Duodenal mucosa (tissue), 2 donors: ENCODE data around the gene TTLL10.

Experiments
- H3K27ac ChIP-seq: one replicate; pipeline ENCODE4 v1.7.0; 2013; ENCODE audit warnings: low read depth, low read length
- H3K27me3 ChIP-seq, 2 donors: one replicate each; pipeline ENCODE4 v1.7.0; 2013; ENCODE audit warnings: low read length in 2 of 2, control low read depth in 1 of 2; ENCODE audit not compliant: insufficient read depth in 2 of 2, control insufficient read depth in 1 of 2
- H3K36me3 ChIP-seq, 2 donors: one replicate each; pipeline ENCODE4 v1.7.0; 2013; ENCODE audit warnings: low read length in 2 of 2, control low read depth in 1 of 2; ENCODE audit not compliant: insufficient read depth in 2 of 2, control insufficient read depth in 1 of 2
- H3K4me1 ChIP-seq, 2 donors: one replicate each; pipeline ENCODE4 v1.7.0; 2013; ENCODE audit warnings: low read length in 2 of 2, control low read depth in 1 of 2; ENCODE audit not compliant: insufficient read depth in 2 of 2, control insufficient read depth in 1 of 2
- H3K4me3 ChIP-seq, 2 donors: one replicate each; pipeline ENCODE4 v1.7.0; 2013; ENCODE audit warnings: low read length in 2 of 2, low read depth in 1 of 2
- H3K9ac ChIP-seq, 2 donors: one replicate each; pipeline ENCODE4 v1.7.0; 2013; ENCODE audit warnings: low read length in 2 of 2, low read depth in 1 of 2
- H3K9me3 ChIP-seq, 2 donors: one replicate each; pipeline ENCODE4 v1.7.0; 2013; ENCODE audit warnings: low read length in 2 of 2, control low read depth in 1 of 2; ENCODE audit not compliant: control insufficient read depth in 1 of 2

The TTLL10 gene

GRCh38 chr1:1199141-1199960 is 25.7 kb downstream of the TTLL10 start:
- no peaks in the 10 kb centered on the region for H3K4me1 ChIP-seq
- peaks cover 0 to 5% of the 10 kb centered on the region in 2 donors for H3K9me3 ChIP-seq
- no peak overlapping the region for H3K9ac ChIP-seq
- H3K27me3 ChIP-seq: peaks cover 7 to 9% of the 10 kb centered on the region in 2 donors
- H3K36me3 ChIP-seq: no peaks in the 10 kb centered on the region
- no peak overlapping the region for H3K27ac ChIP-seq
- H3K4me3 ChIP-seq: no peak overlapping the region

- Histone ChIP-seq H3K36me3 (no peaks in the 10 kb centered on the region), H3K27ac (no peak overlapping the region), H3K4me3 (no peak overlapping the region), H3K27me3 (peaks cover 9 to 13% of the 10 kb centered on the region in 2 donors), H3K9ac (no peak overlapping the region), H3K4me1 (no peaks in the 10 kb centered on the region), H3K9me3 (no peaks in the 10 kb centered on the region)
These were observed 26.5 kb downstream of the TTLL10 start for GRCh38 chr1:1199961-1200875.

GRCh38 chr1:1200876-1201810 is 27.5 kb downstream of the TTLL10 start:
- Histone ChIP-seq H3K9ac (no peak overlapping the region), H3K4me1 (peaks cover 0 to 3% of the 10 kb centered on the region in 2 donors), H3K4me3 (no peak overlapping the region), H3K27me3 (peaks cover 16 to 17% of the 10 kb centered on the region in 2 donors), H3K36me3 (no peaks in the 10 kb centered on the region), H3K9me3 (no peaks in the 10 kb centered on the region), H3K27ac (no peak overlapping the region)

- Histone ChIP-seq H3K27me3 (peaks cover 29 to 31% of the 10 kb centered on the region in 2 donors), H3K4me1 (peaks cover 7 to 8% of the 10 kb centered on the region in 2 donors)
These were observed 29.3 kb downstream of the TTLL10 start for GRCh38 chr1:1202831-1203560.

DNA sequence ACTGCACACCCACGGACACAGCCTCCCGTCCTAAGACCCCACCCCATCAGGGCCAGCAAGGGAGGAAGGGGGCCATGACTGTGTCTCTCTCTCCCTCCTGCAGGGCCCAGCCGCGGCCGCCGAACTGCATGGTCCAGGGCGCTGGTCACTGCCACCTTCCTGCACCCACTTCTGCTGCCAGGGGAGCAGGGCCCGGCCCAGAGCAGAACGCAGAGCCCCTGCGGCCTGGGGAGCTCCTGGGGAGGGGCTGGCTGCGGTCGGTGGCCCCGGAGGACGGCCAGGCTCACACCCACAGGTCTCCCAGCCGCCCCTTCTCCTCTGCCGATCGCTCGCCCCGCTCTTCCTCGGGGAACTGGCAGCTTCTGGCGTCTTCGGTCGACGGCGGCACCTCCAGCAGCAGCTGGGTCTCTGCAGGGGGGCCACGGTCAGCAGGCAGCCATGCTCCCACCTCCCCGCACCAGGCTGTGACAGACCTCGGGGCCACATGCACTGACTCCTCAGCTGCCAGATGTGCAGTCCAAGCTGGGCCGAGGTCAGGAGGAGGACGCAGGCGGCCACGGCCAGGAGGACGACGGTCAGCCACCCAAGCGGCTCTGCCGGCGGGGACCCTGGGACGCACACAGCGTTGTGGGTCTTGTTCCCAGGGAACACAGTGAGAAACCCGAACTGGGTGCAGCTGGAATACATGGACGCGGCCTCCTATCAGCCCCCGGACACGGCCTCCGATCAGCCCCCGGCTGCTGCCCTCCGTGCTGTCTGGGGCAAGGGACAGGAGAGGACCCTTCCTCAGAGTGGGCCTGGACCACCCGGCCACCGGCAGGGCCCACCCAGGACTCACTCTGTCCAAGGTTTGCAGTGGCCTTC is 30.1 kb downstream of the TTLL10 start:
- Histone ChIP-seq H3K36me3 (no peaks in the 10 kb centered on the region), H3K27ac (no peak overlapping the region), H3K4me1 (peaks cover 11 to 14% of the 10 kb centered on the region in 2 donors), H3K9ac (no peak overlapping the region), H3K27me3 (peaks cover 29 to 34% of the 10 kb centered on the region in 2 donors), H3K4me3 (no peak overlapping the region), H3K9me3 (no peaks in the 10 kb centered on the region)

More at GRCh38 chr1:1202831-1203560, 29.3 kb downstream of the TTLL10 start:
- Histone ChIP-seq H3K27ac (no peak overlapping the region), H3K9ac (no peak overlapping the region), H3K36me3 (no peaks in the 10 kb centered on the region), H3K9me3 (no peaks in the 10 kb centered on the region), H3K4me3 (no peak overlapping the region)

DNA sequence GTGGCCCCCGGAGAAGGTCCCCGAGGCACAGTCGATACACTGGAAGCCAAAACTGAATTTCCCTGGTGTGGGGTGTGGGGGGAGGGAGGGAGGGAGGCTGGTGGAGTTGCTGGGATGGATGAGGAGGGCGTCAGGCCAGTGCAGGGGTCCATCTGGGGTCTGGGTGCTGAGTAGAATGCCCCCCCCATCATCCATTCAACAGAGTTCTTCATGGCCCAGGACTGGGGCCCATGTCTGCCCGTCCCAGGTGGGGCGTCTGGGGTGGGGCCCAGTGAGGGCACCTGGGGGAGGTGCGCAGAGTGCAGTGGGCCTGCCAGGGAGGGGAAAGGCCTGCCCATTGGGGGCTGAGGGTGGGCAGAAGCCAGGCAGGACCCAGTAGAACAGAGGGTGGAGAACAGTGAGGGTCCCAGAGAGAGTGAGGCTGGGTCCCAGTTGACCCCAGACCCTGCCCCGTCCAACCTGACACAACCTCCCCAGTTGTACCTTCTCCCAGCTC is 30.8 kb downstream of the TTLL10 start:
- Histone ChIP-seq H3K9me3 (no peaks in the 10 kb centered on the region), H3K27me3 (peaks cover 29 to 32% of the 10 kb centered on the region in 2 donors), H3K36me3 (no peaks in the 10 kb centered on the region), H3K27ac (no peak overlapping the region), H3K9ac (no peak overlapping the region), H3K4me3 (no peak overlapping the region), H3K4me1 (peaks cover 11 to 14% of the 10 kb centered on the region in 2 donors)

DNA sequence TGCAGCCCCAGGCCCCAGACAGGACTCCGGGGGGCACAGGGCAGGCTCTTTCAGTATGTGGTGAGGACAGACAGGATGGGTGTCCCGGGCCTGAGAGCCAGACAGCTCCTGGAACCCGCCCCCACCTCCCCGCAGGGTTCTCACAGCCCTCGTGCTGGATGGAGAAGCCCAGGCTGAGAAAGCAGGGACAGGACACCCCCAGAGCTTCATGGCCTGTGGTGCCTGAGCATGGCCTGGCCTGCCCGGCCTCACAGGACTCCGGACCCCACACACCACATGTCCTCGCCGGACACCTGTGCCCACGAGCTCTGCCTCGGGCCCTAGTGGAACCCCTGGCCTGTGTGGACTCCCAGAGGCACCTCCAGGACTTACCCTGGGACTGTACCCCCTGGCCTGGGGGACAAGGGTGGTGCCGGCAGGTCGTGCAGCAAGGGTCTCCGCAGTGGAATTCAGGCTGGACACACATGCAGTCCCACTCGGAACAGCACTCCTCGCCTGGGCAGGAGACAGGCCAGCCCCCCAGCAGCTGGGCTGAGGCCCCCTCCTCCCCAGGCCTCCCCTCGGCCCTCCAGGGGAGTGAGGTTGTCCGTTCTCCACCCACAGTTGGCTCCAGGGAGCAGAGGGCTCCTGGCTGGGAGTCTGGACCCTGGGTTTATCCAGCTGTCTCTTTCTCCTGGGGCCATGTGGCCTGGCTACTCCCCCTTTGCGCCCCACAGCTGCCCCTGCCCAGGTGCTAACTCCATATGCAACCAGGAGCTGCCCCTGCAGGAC is 31.5 kb downstream of the TTLL10 start:
- Histone ChIP-seq H3K4me1 (peaks cover 11 to 14% of the 10 kb centered on the region in 2 donors), H3K27me3 (peaks cover 27 to 30% of the 10 kb centered on the region in 2 donors)

DNA sequence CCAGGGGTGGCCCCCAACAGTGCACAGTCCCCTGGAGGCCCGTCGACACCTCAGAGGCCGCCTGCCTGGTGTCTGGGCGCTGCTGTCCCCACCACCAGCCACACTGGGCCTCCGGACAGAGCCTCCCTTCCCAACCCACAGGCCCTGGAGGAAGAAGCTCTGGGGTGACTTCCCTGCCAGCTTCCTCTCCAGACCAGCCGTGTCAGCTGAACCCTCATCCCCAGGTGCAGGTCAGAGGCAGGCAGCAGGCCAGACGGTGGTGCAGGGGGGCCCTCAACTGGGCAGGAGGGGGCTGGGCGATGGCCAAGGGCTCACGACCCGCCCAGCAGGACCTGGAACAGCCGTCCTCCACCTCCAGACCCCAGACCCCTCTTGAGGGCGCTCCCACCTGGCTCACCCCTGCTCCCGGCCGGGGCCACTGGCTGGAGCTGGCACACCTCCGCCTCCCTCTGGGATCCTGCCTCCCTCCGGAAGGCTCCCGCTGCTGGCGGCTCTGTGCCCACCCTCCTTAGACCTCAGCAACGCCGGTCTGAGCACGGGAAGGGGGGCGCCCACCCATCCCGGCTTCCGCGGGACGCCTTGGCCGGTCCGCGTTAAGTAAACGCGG is 32.2 kb downstream of the TTLL10 start:
- no peak overlapping the region for H3K27ac ChIP-seq
- peaks cover 11 to 14% of the 10 kb centered on the region in 2 donors for H3K4me1 ChIP-seq
- H3K27me3 ChIP-seq: peaks cover 20 to 30% of the 10 kb centered on the region in 2 donors
- no peaks in the 10 kb centered on the region for H3K36me3 ChIP-seq
- H3K9me3 ChIP-seq: no peaks in the 10 kb centered on the region
- H3K9ac ChIP-seq: peak overlapping the region; percentile 39 to 43
- H3K4me3 ChIP-seq: peak overlapping the region; percentile 29 to 50

More for the DNA sequence above, 31.5 kb downstream of the TTLL10 start:
- Histone ChIP-seq H3K36me3 (no peaks in the 10 kb centered on the region), H3K4me3 (peak overlapping the region in 1 of 2 donors; percentile 1), H3K9ac (peak overlapping the region in 1 of 2 donors; percentile 12), H3K9me3 (no peaks in the 10 kb centered on the region), H3K27ac (no peak overlapping the region)
